IMR-90 (cell line): ENCODE data around the gene GPR132. TPM values are rescaled to one million over a fixed set of nuclear protein-coding genes. Genes with fewer than 3 reads are reported as not detected.

Experiments
- ATAC-seq: fragments of 200-7000 bp; cut with Tn5 transposase; 2 replicates; pipeline ENCODE4 v1.9.1; 2020; ENCODE audit warnings: low read depth, mild to moderate bottlenecking, moderate library complexity
- BruUV-seq: library from RNA; stranded (reverse); fragments of 400-500 nt; replicated peaks from 2 replicates; lab custom pipeline; 2021; lab: Mats Ljungman, UMichigan
- CTCF ChIA-PET: fragments of 300-600 bp; formaldehyde crosslinking; extraction: SDS; loops from one replicate; lab custom pipeline; 2021; ENCODE audit warnings: antibody characterized with exemption; lab: Yijun Ruan, JAX
- POLR2A ChIA-PET: fragments of 300-600 bp; sonication (Branson Sonifier 250); formaldehyde crosslinking; loops from one replicate; lab custom pipeline; 2022; ENCODE audit warnings: antibody characterized with exemption; ENCODE audit not compliant: unreplicated experiment; lab: Charles Lee
- DNase-seq: peaks from one replicate; pipeline ENCODE4 v3.0.0; 2013
- H2AFZ ChIP-seq: replicated peaks from 2 replicates; pipeline ENCODE3; 2013; ENCODE audit warnings: low read length, mild to moderate bottlenecking; ENCODE audit not compliant: poor library complexity
- H2AK5ac ChIP-seq: 2 replicates; pipeline ENCODE4 v1.6.1; 2013; ENCODE audit warnings: low read depth, low read length, inconsistent platforms
- H2AK9ac ChIP-seq: replicated peaks from 2 replicates; pipeline ENCODE3; 2013; ENCODE audit warnings: mild to moderate bottlenecking, low read depth, low read length, moderate library complexity; ENCODE audit not compliant: poor library complexity
- H2BK120ac ChIP-seq: 2 replicates; pipeline ENCODE4 v1.6.1; 2013; ENCODE audit warnings: low read depth, low read length, inconsistent platforms
- H2BK15ac ChIP-seq: 3 replicates; pipeline ENCODE4 v1.6.1; 2013; ENCODE audit warnings: low read depth, low read length, inconsistent platforms
- H2BK20ac ChIP-seq: 2 replicates; pipeline ENCODE4 v1.6.1; 2013; ENCODE audit warnings: low read depth, mild to moderate bottlenecking, inconsistent platforms, low read length, moderate library complexity
- H2BK5ac ChIP-seq: 2 replicates; pipeline ENCODE4 v1.6.1; 2013; ENCODE audit warnings: mild to moderate bottlenecking, low read depth, low read length, inconsistent platforms; ENCODE audit not compliant: poor library complexity, severe bottlenecking
- H3K14ac ChIP-seq: replicated peaks from 2 replicates; pipeline ENCODE4 v1.6.1; 2013; ENCODE audit warnings: low read depth, low read length, inconsistent platforms
- H3K18ac ChIP-seq: 2 replicates; pipeline ENCODE4 v1.6.1; 2013; ENCODE audit warnings: low read depth, low read length, control low read depth
- H3K23ac ChIP-seq: 2 replicates; pipeline ENCODE4 v1.6.1; 2013; ENCODE audit warnings: low read depth, low read length, inconsistent platforms
- H3K27ac ChIP-seq: 2 replicates; pipeline ENCODE4 v1.5.1; 2013; ENCODE audit warnings: mild to moderate bottlenecking, control low read depth, low read length; ENCODE audit not compliant: insufficient read depth
- H3K27me3 ChIP-seq: 2 replicates; pipeline ENCODE4 v1.6.1; 2013; ENCODE audit warnings: low read length; ENCODE audit not compliant: control insufficient read depth, insufficient read depth
- H3K36me3 ChIP-seq: 2 replicates; pipeline ENCODE4 v1.6.1; 2013; ENCODE audit warnings: low read length, mixed read lengths; ENCODE audit not compliant: control insufficient read depth, insufficient read depth
- H3K4ac ChIP-seq: 2 replicates; pipeline ENCODE4 v1.6.1; 2013; ENCODE audit warnings: low read depth, low read length, inconsistent platforms
- H3K4me1 ChIP-seq: 2 replicates; pipeline ENCODE4 v1.6.1; 2013; ENCODE audit warnings: low read length, mixed read lengths; ENCODE audit not compliant: control insufficient read depth, insufficient read depth
- H3K4me2 ChIP-seq: 2 replicates; pipeline ENCODE4 v1.6.1; 2013; ENCODE audit warnings: low read depth, mild to moderate bottlenecking, control low read depth, low read length, moderate library complexity
- H3K4me3 ChIP-seq: 2 replicates; pipeline ENCODE4 v1.5.1; 2013; ENCODE audit warnings: low read depth, mild to moderate bottlenecking, control low read depth, low read length, moderate library complexity; ENCODE audit not compliant: insufficient read depth
- H3K56ac ChIP-seq: 2 replicates; pipeline ENCODE4 v1.6.1; 2013; ENCODE audit warnings: low read length, inconsistent platforms; ENCODE audit not compliant: insufficient read depth; ENCODE audit errors: extremely low read depth
- H3K79me1 ChIP-seq, 2 experiments: 2 replicates each; pipeline ENCODE4 v1.6.1; 2013; ENCODE audit warnings: low read length in 2 of 2, inconsistent platforms in 1 of 2, low read depth in 1 of 2
- H3K9ac ChIP-seq: 2 replicates; pipeline ENCODE4 v1.6.1; 2013; ENCODE audit warnings: low read depth, low read length, control low read depth
- H3K9me1 ChIP-seq: 2 replicates; pipeline ENCODE4 v1.6.1; 2013; ENCODE audit warnings: low read length, inconsistent platforms; ENCODE audit not compliant: insufficient read depth
- H3K9me3 ChIP-seq: 2 replicates; pipeline ENCODE4 v1.6.1; 2013; ENCODE audit warnings: low read length; ENCODE audit not compliant: control insufficient read depth, insufficient read depth
- H4K20me1 ChIP-seq: 2 replicates; pipeline ENCODE4 v1.6.1; 2013; ENCODE audit warnings: low read length, inconsistent platforms; ENCODE audit not compliant: insufficient read depth
- H4K5ac ChIP-seq: 2 replicates; pipeline ENCODE4 v1.6.1; 2013; ENCODE audit warnings: mild to moderate bottlenecking, low read depth, low read length, control low read depth
- H4K8ac ChIP-seq, 2 experiments: 2 replicates each; pipeline ENCODE4 v1.6.1; 2013; ENCODE audit warnings: low read depth in 2 of 2, low read length in 2 of 2, control low read depth in 1 of 2, inconsistent platforms in 1 of 2
- H4K91ac ChIP-seq: 2 replicates; pipeline ENCODE4 v1.6.1; 2013; ENCODE audit warnings: low read depth, low read length, inconsistent platforms; ENCODE audit not compliant: insufficient read depth
- CHD1 ChIP-seq: IDR thresholded peaks from 2 replicates; pipeline ENCODE4 v1.6.1; 2012; ENCODE audit warnings: low read depth, low read length, improper control_type of control experiment
- MAFK ChIP-seq: IDR thresholded peaks from 2 replicates; pipeline ENCODE4 v1.6.1; 2012; ENCODE audit warnings: low read depth, low read length, improper control_type of control experiment
- MAZ ChIP-seq: IDR thresholded peaks from 2 replicates; pipeline ENCODE4 v1.6.1; 2012; ENCODE audit warnings: low read depth, mild to moderate bottlenecking, low read length, improper control_type of control experiment, moderate library complexity, borderline replicate concordance
- MXI1 ChIP-seq: IDR thresholded peaks from 2 replicates; pipeline ENCODE4 v1.6.1; 2012; ENCODE audit warnings: low read depth, mild to moderate bottlenecking, low read length, moderate library complexity, borderline replicate concordance
- NFE2L2 ChIP-seq: fragments of 150-350 bp; IDR thresholded peaks from 2 replicates; pipeline ENCODE4 v1.6.1; 2016; ENCODE audit warnings: low read depth, mild to moderate bottlenecking, low read length
- RAD21 ChIP-seq: IDR thresholded peaks from 2 replicates; pipeline ENCODE4 v1.6.1; 2012; ENCODE audit warnings: low read length, improper control_type of control experiment
- RCOR1 ChIP-seq: IDR thresholded peaks from 2 replicates; pipeline ENCODE4 v1.6.1; 2012; ENCODE audit warnings: mild to moderate bottlenecking, low read length, improper control_type of control experiment; ENCODE audit not compliant: insufficient replicate concordance
- RFX5 ChIP-seq: IDR thresholded peaks from 2 replicates; pipeline ENCODE4 v1.8.0; 2012; ENCODE audit warnings: low read depth, mild to moderate bottlenecking, low read length, moderate library complexity
- WGBS, 2 experiments: methylation state at CpG; one replicate each; pipeline versions ENCODE4 v1.1.5 to v1.1.7; 2013; ENCODE audit warnings: missing lambda C conversion rate in 2 of 2; ENCODE audit not compliant: insufficient read length in 1 of 2; ENCODE audit errors: extremely low coverage in 2 of 2; 5-methylcytosine and 5-hydroxymethylcytosine counted together
- dilution Hi-C: fragments of 300-500 bp; cut with HindIII; formaldehyde crosslinking; loops from one replicate; pipeline ENCODE4 v1.14.3; 2018; ENCODE audit warnings: low sequenced_read_pairs; ENCODE audit not compliant: unreplicated experiment
- in situ Hi-C: fragments of 300-500 bp; cut with MboI; formaldehyde crosslinking; loops from 3 replicates; pipeline ENCODE4 v1.14.3; 2019; ENCODE audit warnings: low sequenced_read_pairs, inconsistent platforms, mixed read lengths
- intact Hi-C: fragments of 100-400 bp; cut with micrococcal nuclease; formaldehyde crosslinking; loops from 2 replicates; pipeline ENCODE4 v1.10.0; 2022
- polyA plus RNA-seq, 3 experiments: library from polyadenylated mRNA; depleted of rRNA; stranded (reverse); fragments of >200 nt; gene quantifications; 2 replicates each; pipeline ENCODE4 v1.2.3, GENCODE V29; 2012; ENCODE audit warnings: low replicate concordance in 1 of 3
- total RNA-seq: library from RNA; depleted of rRNA; stranded (reverse); fragments of >200 nt; gene quantifications from 2 replicates; pipeline ENCODE4 v1.2.3, GENCODE V29; 2012
- TF ChIP-seq, protein P1 (sequence below): conservative IDR thresholded peaks from 2 replicates; pipeline ENCODE4 v1.5.1; 2012; ENCODE audit warnings: mild to moderate bottlenecking, low read depth, low read length, improper control_type of control experiment
- TF ChIP-seq, protein P2 (sequence below): fragments of 150-350 bp; IDR thresholded peaks from 2 replicates; pipeline ENCODE4 v1.6.1; 2017; ENCODE audit warnings: mild to moderate bottlenecking, antibody characterized with exemption, low read length, low read depth

GPR132 gene
- total and polyA plus RNA-seq, 2 of the 4 experiments (the other 2 are of a cell fraction), result under 0.01 to 0.10 TPM

DNA sequence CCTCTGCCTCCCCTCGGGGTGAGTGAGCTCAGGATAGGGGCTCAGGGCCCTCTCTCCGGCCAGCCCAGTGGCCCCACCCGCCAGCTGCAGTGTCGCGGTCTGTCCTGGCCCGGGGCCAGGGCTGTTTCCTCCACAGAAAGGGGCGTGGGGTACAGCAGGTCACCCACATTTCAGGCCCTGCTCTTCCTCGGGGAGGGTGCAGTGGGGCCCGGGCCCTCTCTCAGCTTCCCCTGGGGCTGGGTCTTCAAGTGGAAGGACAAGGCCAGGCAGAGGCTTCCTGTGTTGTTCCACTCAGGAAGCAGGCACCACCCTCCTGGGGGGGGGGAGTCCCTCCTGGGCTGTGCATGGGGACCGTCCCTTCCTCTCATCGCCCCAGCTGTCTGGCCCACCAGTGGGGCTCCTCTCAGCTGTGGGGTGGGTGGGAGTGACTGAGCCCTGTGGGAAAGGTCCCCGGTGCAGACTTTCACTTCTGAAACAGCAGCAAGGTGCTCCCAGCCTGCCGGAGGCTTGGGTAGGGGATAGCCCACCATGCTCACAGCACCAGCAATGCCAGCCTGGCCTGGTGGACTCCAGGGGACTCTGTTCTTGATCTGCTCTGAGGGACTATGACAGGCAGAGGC, 3.7 kb downstream of the GPR132 start:
- no peak overlapping the region for H2AK9ac ChIP-seq
- H2BK20ac ChIP-seq, result no peak overlapping the region
- DNase-seq, result no peak
- no peak overlapping the region for H2AFZ ChIP-seq
- H3K27me3 ChIP-seq, result peaks cover under 1% of the 10 kb centered on the region; the same call in 1 of the 2 replicates
- dilution Hi-C loops, result no loop called here
- no peaks in the 10 kb centered on the region for H4K20me1 ChIP-seq
- no peak overlapping the region for H3K18ac ChIP-seq
- 100% methylated on average over 1 of the region's 13 CpGs; no CpG with 5 or more reads in 1 of the 2 experiments for WGBS, 2 experiments
- no TSS peak for BruUV-seq
- H2BK120ac ChIP-seq, result no peak overlapping the region
- ChIA-PET CTCF (no interaction called here), POLR2A (interaction anchor here (0.7 kb wide), 1 partner anchor 378 kb away, joined by 7 read pairs; no protein-coding TSS in a partner anchor)
- no peak overlapping the region for H4K91ac ChIP-seq
- H2BK15ac ChIP-seq, result no peak overlapping the region
- H3K14ac ChIP-seq, result no peak overlapping the region
- H3K4me2 ChIP-seq, result no peak overlapping the region
- H3K23ac ChIP-seq, result no peak overlapping the region
- intact Hi-C loops, result no loop called here
- no peak for ATAC-seq
- H4K5ac ChIP-seq, result no peak overlapping the region
- no peaks in the 10 kb centered on the region for H3K9me1 ChIP-seq
- no peak overlapping the region for H3K56ac ChIP-seq
- H3K9me3 ChIP-seq, result no peaks in the 10 kb centered on the region
- in situ Hi-C loops, result no loop called here
- no peak for TF ChIP-seq CHD1
- TF ChIP-seq MAFK, result no peak
- TF ChIP-seq, protein P1, sequence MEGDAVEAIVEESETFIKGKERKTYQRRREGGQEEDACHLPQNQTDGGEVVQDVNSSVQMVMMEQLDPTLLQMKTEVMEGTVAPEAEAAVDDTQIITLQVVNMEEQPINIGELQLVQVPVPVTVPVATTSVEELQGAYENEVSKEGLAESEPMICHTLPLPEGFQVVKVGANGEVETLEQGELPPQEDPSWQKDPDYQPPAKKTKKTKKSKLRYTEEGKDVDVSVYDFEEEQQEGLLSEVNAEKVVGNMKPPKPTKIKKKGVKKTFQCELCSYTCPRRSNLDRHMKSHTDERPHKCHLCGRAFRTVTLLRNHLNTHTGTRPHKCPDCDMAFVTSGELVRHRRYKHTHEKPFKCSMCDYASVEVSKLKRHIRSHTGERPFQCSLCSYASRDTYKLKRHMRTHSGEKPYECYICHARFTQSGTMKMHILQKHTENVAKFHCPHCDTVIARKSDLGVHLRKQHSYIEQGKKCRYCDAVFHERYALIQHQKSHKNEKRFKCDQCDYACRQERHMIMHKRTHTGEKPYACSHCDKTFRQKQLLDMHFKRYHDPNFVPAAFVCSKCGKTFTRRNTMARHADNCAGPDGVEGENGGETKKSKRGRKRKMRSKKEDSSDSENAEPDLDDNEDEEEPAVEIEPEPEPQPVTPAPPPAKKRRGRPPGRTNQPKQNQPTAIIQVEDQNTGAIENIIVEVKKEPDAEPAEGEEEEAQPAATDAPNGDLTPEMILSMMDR, result no peak
- no peak for TF ChIP-seq NFE2L2
- no peak for TF ChIP-seq RFX5
- no peak for TF ChIP-seq RAD21
- TF ChIP-seq, protein P2, sequence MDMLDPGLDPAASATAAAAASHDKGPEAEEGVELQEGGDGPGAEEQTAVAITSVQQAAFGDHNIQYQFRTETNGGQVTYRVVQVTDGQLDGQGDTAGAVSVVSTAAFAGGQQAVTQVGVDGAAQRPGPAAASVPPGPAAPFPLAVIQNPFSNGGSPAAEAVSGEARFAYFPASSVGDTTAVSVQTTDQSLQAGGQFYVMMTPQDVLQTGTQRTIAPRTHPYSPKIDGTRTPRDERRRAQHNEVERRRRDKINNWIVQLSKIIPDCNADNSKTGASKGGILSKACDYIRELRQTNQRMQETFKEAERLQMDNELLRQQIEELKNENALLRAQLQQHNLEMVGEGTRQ, result no peak
- TF ChIP-seq MXI1, result no peak
- TF ChIP-seq MAZ, result no peak
- TF ChIP-seq RCOR1, result no peak
- H3K9ac ChIP-seq, result no peak overlapping the region
- no peak overlapping the region for H4K8ac ChIP-seq
- no peaks in the 10 kb centered on the region for H3K36me3 ChIP-seq
- no peak overlapping the region for H3K4me3 ChIP-seq
- peaks cover 5% of the 10 kb centered on the region for H3K4me1 ChIP-seq
- H2AK5ac ChIP-seq, result no peak overlapping the region
- no peaks in the 10 kb centered on the region for H3K79me1 ChIP-seq
- no peak overlapping the region for H3K4ac ChIP-seq
- H3K27ac ChIP-seq, result no peak overlapping the region
- H2BK5ac ChIP-seq, result no peak overlapping the region
